HepG2 (cell line): ENCODE data around the gene NDST1. TPM values are rescaled to one million over a fixed set of nuclear protein-coding genes. Genes with fewer than 3 reads are reported as not detected.

Source experiments
- ATAD3A ChIP-seq: sonication (generic); formaldehyde crosslinking; IDR thresholded peaks from 2 replicates; pipeline ENCODE4 v1.4.0; 2020; ENCODE audit warnings: missing genetic modification reagents
- ATF3 ChIP-seq: sonication (generic); formaldehyde crosslinking; IDR thresholded peaks from 2 replicates; pipeline ENCODE4 v1.4.0; 2020; ENCODE audit warnings: missing genetic modification reagents
- ATF7 ChIP-seq, 2 experiments: fragments of 450-650 bp in 1 of 2; sonication (generic) in 1 of 2; formaldehyde crosslinking in 1 of 2; IDR thresholded peaks; 2 replicates each; pipeline versions ENCODE4 v1.4.0 to v1.6.1; 2016 to 2020; ENCODE audit warnings: antibody characterized with exemption in 1 of 2, mild to moderate bottlenecking in 1 of 2, missing genetic modification reagents in 1 of 2
- ATF7-NPFF ChIP-seq: sonication (generic); formaldehyde crosslinking; IDR thresholded peaks from 2 replicates; pipeline ENCODE4 v1.8.1; 2023; ENCODE audit warnings: mild to moderate bottlenecking, low read depth, missing genetic modification reagents, moderate library complexity
- CREB1 ChIP-seq, 2 experiments: fragments of 450-650 bp in 1 of 2; IDR thresholded peaks; 2 replicates each; pipeline ENCODE4 v1.6.1; 2016 to 2017; ENCODE audit warnings: control low read depth in 1 of 2, mild to moderate bottlenecking in 1 of 2, missing compliant biosample characterization in 1 of 2, missing genetic modification characterization in 1 of 2
- ETV5 ChIP-seq: IDR thresholded peaks from 2 replicates; pipeline ENCODE4 v1.6.1; 2018; ENCODE audit warnings: missing biosample characterization, missing genetic modification reagents, inconsistent platforms, borderline replicate concordance
- FOXP1 ChIP-seq, 2 experiments: fragments of 450-650 bp in 1 of 2; IDR thresholded peaks; 2 replicates each; pipeline ENCODE4 v1.6.1; 2017 to 2018; ENCODE audit warnings: antibody characterized with exemption in 1 of 2
- HMG20A ChIP-seq: IDR thresholded peaks from 2 replicates; pipeline ENCODE4 v1.6.1; 2016; ENCODE audit warnings: borderline replicate concordance
- HNF4G ChIP-seq, 2 experiments: sonication (generic) in 1 of 2; formaldehyde crosslinking in 1 of 2; IDR thresholded peaks; 2 replicates each; pipeline versions ENCODE4 v1.4.0 to v1.6.1; 2011 to 2020; ENCODE audit warnings: borderline replicate concordance in 2 of 2, low read depth in 2 of 2, mild to moderate bottlenecking in 2 of 2, low read length in 1 of 2, missing genetic modification reagents in 1 of 2, moderate library complexity in 1 of 2
- MED1 ChIP-seq: sonication (generic); formaldehyde crosslinking; IDR thresholded peaks from 2 replicates; pipeline ENCODE4 v1.4.0; 2020; ENCODE audit warnings: missing genetic modification reagents
- MXI1 ChIP-seq: IDR thresholded peaks from 3 replicates; pipeline ENCODE4 v1.6.1; 2012; ENCODE audit warnings: low read depth, low read length, inconsistent platforms, borderline replicate concordance
- NR2C2 ChIP-seq: sonication (generic); formaldehyde crosslinking; IDR thresholded peaks from 2 replicates; pipeline ENCODE4 v1.4.0; 2020; ENCODE audit warnings: missing genetic modification reagents, mild to moderate bottlenecking, moderate library complexity, borderline replicate concordance
- NR2F1 ChIP-seq, 2 experiments: fragments of 450-650 bp in 1 of 2; formaldehyde crosslinking in 1 of 2; IDR thresholded peaks; 2 replicates each; pipeline versions ENCODE4 v1.5.0 to v1.6.1; 2016 to 2020; ENCODE audit warnings: mild to moderate bottlenecking in 1 of 2, missing compliant biosample characterization in 1 of 2, missing genetic modification reagents in 1 of 2, moderate library complexity in 1 of 2
- NR2F2 ChIP-seq: IDR thresholded peaks from 2 replicates; pipeline ENCODE4 v1.6.1; 2012; ENCODE audit warnings: low read depth, inconsistent platforms, borderline replicate concordance
- RCOR2 ChIP-seq: IDR thresholded peaks from 2 replicates; pipeline ENCODE4 v1.6.1; 2016; ENCODE audit warnings: missing biosample characterization, missing genetic modification reagents
- TARDBP ChIP-seq: sonication (generic); formaldehyde crosslinking; IDR thresholded peaks from 2 replicates; pipeline ENCODE4 v1.8.0; 2022; ENCODE audit warnings: mild to moderate bottlenecking, missing genetic modification reagents
- TBX3 ChIP-seq: fragments of 450-650 bp; IDR thresholded peaks from 2 replicates; pipeline ENCODE4 v1.6.1; 2017; ENCODE audit warnings: antibody characterized with exemption, mild to moderate bottlenecking, inconsistent platforms, borderline replicate concordance
- ZFY ChIP-seq: sonication (generic); formaldehyde crosslinking; IDR thresholded peaks from 2 replicates; pipeline ENCODE4 v1.4.0; 2020; ENCODE audit warnings: missing genetic modification reagents
- ZMYM4 ChIP-seq: sonication (generic); formaldehyde crosslinking; IDR thresholded peaks from 2 replicates; pipeline ENCODE4 v1.8.1; 2023; ENCODE audit warnings: mild to moderate bottlenecking, missing genetic modification reagents
- ZNF263 ChIP-seq: sonication (generic); formaldehyde crosslinking; IDR thresholded peaks from 2 replicates; pipeline ENCODE4 v1.4.0; 2020; ENCODE audit warnings: missing genetic modification reagents
- ZNF430 ChIP-seq: sonication (generic); formaldehyde crosslinking; IDR thresholded peaks from 2 replicates; pipeline ENCODE4 v1.9.0; 2021; ENCODE audit warnings: mild to moderate bottlenecking, missing genetic modification reagents
- polyA plus RNA-seq, 8 experiments: library from polyadenylated mRNA; depleted of rRNA in 3 of 8; stranded (reverse) in 7 of 8; unstranded in 1 of 8; fragments of >200 nt; fragmentation: Illumina TruSeq in 4 of 8; extraction: Trizol in 4 of 8; gene quantifications; 2 replicates each; pipeline versions ENCODE4 v1.2.1 to v1.2.3, GENCODE V29; 2011 to 2016; ENCODE audit warnings: low read depth in 4 of 8, missing spikeins in 1 of 8, mixed read lengths in 1 of 8; ENCODE audit not compliant: insufficient read depth in 1 of 8
- total RNA-seq, 5 experiments: library from RNA; depleted of rRNA; stranded (reverse); fragments of >200 nt; fragmentation: Illumina TruSeq; extraction: Trizol; gene quantifications; 2 replicates each; pipeline ENCODE4 v1.2.3, GENCODE V29; 2016; ENCODE audit warnings: low read depth in 1 of 5
- TF ChIP-seq, protein P1 (sequence below): sonication (generic); formaldehyde crosslinking; IDR thresholded peaks from 2 replicates; pipeline ENCODE4 v1.4.0; 2020; ENCODE audit warnings: missing genetic modification reagents, borderline replicate concordance
- TF ChIP-seq, protein P2 (sequence below): sonication (generic); formaldehyde crosslinking; IDR thresholded peaks from 2 replicates; pipeline ENCODE4 v1.5.0; 2020; ENCODE audit warnings: mild to moderate bottlenecking, missing genetic modification reagents

Gene NDST1
- total and polyA plus RNA-seq, 2 of the 13 experiments (the other 11 are each of a cell fraction or from before 2014, with no cell fraction given), result 23.8 to 26.2 TPM

DNA sequence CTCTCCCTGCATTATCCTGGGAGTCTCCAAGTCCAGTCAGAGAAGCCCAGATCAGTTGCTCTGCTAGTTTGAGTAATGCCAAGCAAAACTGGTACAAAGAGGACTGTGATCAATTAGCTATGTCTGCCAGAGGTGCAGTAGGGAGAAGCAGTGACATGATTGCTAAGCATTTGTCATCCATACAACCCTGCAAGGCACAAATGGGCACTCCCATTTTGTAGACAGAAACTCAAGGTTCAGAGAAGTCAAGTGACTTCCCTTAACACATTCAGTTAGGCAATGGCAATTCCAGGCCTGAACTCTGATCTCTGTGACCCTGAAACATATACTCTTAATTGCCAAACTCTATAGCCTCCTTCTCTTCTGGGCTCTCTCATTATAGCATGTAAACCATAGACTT, 34.0 kb downstream of the NDST1 start (continued):
- TF ChIP-seq, protein P1, sequence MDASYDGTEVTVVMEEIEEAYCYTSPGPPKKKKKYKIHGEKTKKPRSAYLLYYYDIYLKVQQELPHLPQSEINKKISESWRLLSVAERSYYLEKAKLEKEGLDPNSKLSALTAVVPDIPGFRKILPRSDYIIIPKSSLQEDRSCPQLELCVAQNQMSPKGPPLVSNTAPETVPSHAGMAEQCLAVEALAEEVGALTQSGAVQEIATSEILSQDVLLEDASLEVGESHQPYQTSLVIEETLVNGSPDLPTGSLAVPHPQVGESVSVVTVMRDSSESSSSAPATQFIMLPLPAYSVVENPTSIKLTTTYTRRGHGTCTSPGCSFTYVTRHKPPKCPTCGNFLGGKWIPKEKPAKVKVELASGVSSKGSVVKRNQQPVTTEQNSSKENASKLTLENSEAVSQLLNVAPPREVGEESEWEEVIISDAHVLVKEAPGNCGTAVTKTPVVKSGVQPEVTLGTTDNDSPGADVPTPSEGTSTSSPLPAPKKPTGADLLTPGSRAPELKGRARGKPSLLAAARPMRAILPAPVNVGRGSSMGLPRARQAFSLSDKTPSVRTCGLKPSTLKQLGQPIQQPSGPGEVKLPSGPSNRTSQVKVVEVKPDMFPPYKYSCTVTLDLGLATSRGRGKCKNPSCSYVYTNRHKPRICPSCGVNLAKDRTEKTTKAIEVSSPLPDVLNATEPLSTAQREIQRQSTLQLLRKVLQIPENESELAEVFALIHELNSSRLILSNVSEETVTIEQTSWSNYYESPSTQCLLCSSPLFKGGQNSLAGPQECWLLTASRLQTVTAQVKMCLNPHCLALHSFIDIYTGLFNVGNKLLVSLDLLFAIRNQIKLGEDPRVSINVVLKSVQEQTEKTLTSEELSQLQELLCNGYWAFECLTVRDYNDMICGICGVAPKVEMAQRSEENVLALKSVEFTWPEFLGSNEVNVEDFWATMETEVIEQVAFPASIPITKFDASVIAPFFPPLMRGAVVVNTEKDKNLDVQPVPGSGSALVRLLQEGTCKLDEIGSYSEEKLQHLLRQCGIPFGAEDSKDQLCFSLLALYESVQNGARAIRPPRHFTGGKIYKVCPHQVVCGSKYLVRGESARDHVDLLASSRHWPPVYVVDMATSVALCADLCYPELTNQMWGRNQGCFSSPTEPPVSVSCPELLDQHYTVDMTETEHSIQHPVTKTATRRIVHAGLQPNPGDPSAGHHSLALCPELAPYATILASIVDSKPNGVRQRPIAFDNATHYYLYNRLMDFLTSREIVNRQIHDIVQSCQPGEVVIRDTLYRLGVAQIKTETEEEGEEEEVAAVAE (CRISPR knock-in tag), result 0 out of 2 replicates have a peak, but pooled peaks have one; percentile 25
- TF ChIP-seq MED1 (CRISPR knock-in tag) (peak; percentile 77), HMG20A (CRISPR knock-in tag) (peak; percentile 56; the same call in 1 of the 2 replicates), ZMYM4 (CRISPR knock-in tag) (no peak), ATF7-NPFF (CRISPR knock-in tag) (no peak), TBX3 (peak; percentile 6; the same call in 1 of the 2 replicates), ZNF430 (CRISPR knock-in tag) (no peak), TARDBP (peak; percentile 30; the same call in 1 of the 2 replicates), NR2C2 (CRISPR knock-in tag) (peak; percentile 55; the same call in 1 of the 2 replicates), ATF3 (no peak), RCOR2 (CRISPR knock-in tag) (peak; percentile 24; the same call in 1 of the 2 replicates), NR2F2 (peak; percentile 56), FOXP1 (IDR thresholded peaks at IDR 0.05) (no peak), FOXP1 (CRISPR knock-in tag; IDR thresholded peaks at IDR 0.05) (peak; percentile 42; the same call in 1 of the 2 replicates), ZFY (CRISPR knock-in tag) (no peak), ATF7 (IDR thresholded peaks at IDR 0.05) (no peak), ATF7 (CRISPR knock-in tag; IDR thresholded peaks at IDR 0.05) (no peak), ATAD3A (CRISPR knock-in tag) (no peak), MXI1 (no peak), CREB1 (IDR thresholded peaks at IDR 0.05) (no peak), CREB1 (CRISPR knock-in tag; IDR thresholded peaks at IDR 0.05) (0 out of 2 replicates have a peak, but pooled peaks have one; percentile 33), ETV5 (no peak; the same call in 1 of the 2 replicates), ZNF263 (CRISPR knock-in tag) (no peak), HNF4G (IDR thresholded peaks at IDR 0.05; ENCODE audit: borderline replicate concordance, low read depth, low read length) (peak; percentile 70; the same call in 1 of the 2 replicates), HNF4G (CRISPR knock-in tag; IDR thresholded peaks at IDR 0.05; ENCODE audit: borderline replicate concordance, low read depth) (no peak), NR2F1 (CRISPR knock-in tag; IDR thresholded peaks at IDR 0.05) (peak; percentile 50 to 65; a peak in 3 of 4 replicates)
- TF ChIP-seq, protein P2, sequence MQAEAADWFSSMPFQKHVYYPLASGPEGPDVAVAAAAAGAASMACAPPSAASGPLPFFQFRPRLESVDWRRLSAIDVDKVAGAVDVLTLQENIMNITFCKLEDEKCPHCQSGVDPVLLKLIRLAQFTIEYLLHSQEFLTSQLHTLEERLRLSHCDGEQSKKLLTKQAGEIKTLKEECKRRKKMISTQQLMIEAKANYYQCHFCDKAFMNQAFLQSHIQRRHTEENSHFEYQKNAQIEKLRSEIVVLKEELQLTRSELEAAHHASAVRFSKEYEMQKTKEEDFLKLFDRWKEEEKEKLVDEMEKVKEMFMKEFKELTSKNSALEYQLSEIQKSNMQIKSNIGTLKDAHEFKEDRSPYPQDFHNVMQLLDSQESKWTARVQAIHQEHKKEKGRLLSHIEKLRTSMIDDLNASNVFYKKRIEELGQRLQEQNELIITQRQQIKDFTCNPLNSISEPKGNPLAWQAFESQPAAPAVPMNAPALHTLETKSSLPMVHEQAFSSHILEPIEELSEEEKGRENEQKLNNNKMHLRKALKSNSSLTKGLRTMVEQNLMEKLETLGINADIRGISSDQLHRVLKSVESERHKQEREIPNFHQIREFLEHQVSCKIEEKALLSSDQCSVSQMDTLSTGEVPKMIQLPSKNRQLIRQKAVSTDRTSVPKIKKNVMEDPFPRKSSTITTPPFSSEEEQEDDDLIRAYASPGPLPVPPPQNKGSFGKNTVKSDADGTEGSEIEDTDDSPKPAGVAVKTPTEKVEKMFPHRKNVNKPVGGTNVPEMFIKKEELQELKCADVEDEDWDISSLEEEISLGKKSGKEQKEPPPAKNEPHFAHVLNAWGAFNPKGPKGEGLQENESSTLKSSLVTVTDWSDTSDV, result no peak
